Measurements from ENCODE around the gene CDK6. TPM values are rescaled to one million over a fixed set of nuclear protein-coding genes. Genes with fewer than 3 reads are reported as not detected.

Gene CDK6
- total and polyA plus RNA-seq, 10 of the 15 experiments (the other 5 are each of a cell fraction or from before 2014, with no cell fraction given) = 8.0 to 118 (median 45.8) TPM

GRCh38 chr7:92560602-92561001 is 275.8 kb downstream of the CDK6 start:
- H3K9me3 ChIP-seq (replicated peaks; ENCODE audit: control insufficient read depth, insufficient read depth, low read length) = no peaks in the 10 kb centered on the region
- no peak overlapping the region for H3K4me3 ChIP-seq
- TF ChIP-seq CEBPZ (IDR thresholded peaks at IDR 0.05; ENCODE audit: low read depth, low read length) = no peak
- no peak for TF ChIP-seq ZNF217 (IDR thresholded peaks at IDR 0.05)
- TF ChIP-seq DPF2 (IDR thresholded peaks at IDR 0.05) = no peak
- no peak for TF ChIP-seq SUZ12 (IDR thresholded peaks at IDR 0.05; ENCODE audit: unreplicated experiment)
- no peak for TF ChIP-seq SIN3A (IDR thresholded peaks at IDR 0.05; ENCODE audit: low read depth, low read length)
- no peak for TF ChIP-seq CBX5 (IDR thresholded peaks at IDR 0.05; ENCODE audit: low read depth)
- TF ChIP-seq NFXL1 (IDR thresholded peaks at IDR 0.05; ENCODE audit: borderline replicate concordance) = no peak
- no peak for TF ChIP-seq FOXM1 (IDR thresholded peaks at IDR 0.05; ENCODE audit: low read depth, low read length)
- TF ChIP-seq HDGF (IDR thresholded peaks at IDR 0.05) = no peak
- no peak for TF ChIP-seq PAX5 (IDR thresholded peaks at IDR 0.05; ENCODE audit: borderline replicate concordance, low read depth, low read length)
- TF ChIP-seq TARDBP (IDR thresholded peaks at IDR 0.05; ENCODE audit: borderline replicate concordance) = no peak
- ChIA-PET POLR2A (interaction anchor here (0.5 kb wide), 1 partner anchor 589 kb away, joined by 4 read pairs; no protein-coding TSS in a partner anchor), CTCF (no interaction called here), RAD21 (ENCODE audit: unreplicated experiment) (no interaction called here), SMC1A (ENCODE audit: uncharacterized antibody, unreplicated experiment) (no interaction called here)
- peaks cover 0 to 11% of the 10 kb centered on the region in 2 experiments; a peak in 3 of 4 replicates for H3K36me3 ChIP-seq (ENCODE audit: control insufficient read depth in 2 of 2, insufficient read depth in 2 of 2, low read length in 1 of 2)
- intact Hi-C loops (cut with micrococcal nuclease; ENCODE audit: unreplicated experiment) (no loop called here), in situ Hi-C loops (cut with MboI) (no loop called here)
- H4K20me1 ChIP-seq (ENCODE audit: control insufficient read depth, insufficient read depth) = no peaks in the 10 kb centered on the region
- no peak overlapping the region for H2AFZ ChIP-seq (ENCODE audit: control insufficient read depth, low read depth, low read length)
- no peaks in the 10 kb centered on the region for H3K4me1 ChIP-seq (ENCODE audit: control insufficient read depth, insufficient read depth, low read length)
- FAIRE-seq = no peak
- no peak for DNase-seq (ENCODE audit: low read depth, low spot score)
- no peak for ATAC-seq
- no peak overlapping the region for H3K27ac ChIP-seq (ENCODE audit: control insufficient read depth, insufficient read depth)
- no peaks in the 10 kb centered on the region for H3K27me3 ChIP-seq (replicated peaks in 1 of 2; ENCODE audit: control insufficient read depth in 2 of 2, insufficient read depth in 2 of 2, low read length in 1 of 2)
- no TSS peak for BruUV-seq (replicated peaks)
- no peaks in the 10 kb centered on the region for H3K79me2 ChIP-seq (ENCODE audit: control insufficient read depth, insufficient read depth, low read length)
- H3K4me2 ChIP-seq (ENCODE audit: control insufficient read depth, insufficient read depth) = no peak overlapping the region
- H3K9ac ChIP-seq (ENCODE audit: control insufficient read depth, insufficient read depth, low read length) = no peak overlapping the region

All from GM12878 (cell line).